HepG2 (cell line): ENCODE data around the gene ADARB2. TPM values are rescaled to one million over a fixed set of nuclear protein-coding genes. Genes with fewer than 3 reads are reported as not detected.

Experiments
- ATAC-seq: fragments of 200-7000 bp; cut with Tn5 transposase; 3 replicates; pipeline ENCODE4 v1.9.1; 2020; ENCODE audit warnings: mild to moderate bottlenecking, moderate library complexity
- BruUV-seq: library from RNA; stranded (reverse); fragments of 400-500 nt; replicated peaks from 2 replicates; lab custom pipeline; 2021; lab: Mats Ljungman, UMichigan
- CTCF ChIA-PET: fragments of 300-600 bp; formaldehyde crosslinking; extraction: SDS; loops from one replicate; lab custom pipeline; 2021; ENCODE audit warnings: low total read pairs, inconsistent platforms, low intra/inter-chr PET ratio; lab: Yijun Ruan, JAX
- POLR2A ChIA-PET: fragments of 350-600 bp; sonication (Branson Sonifier 250); formaldehyde crosslinking; loops from one replicate; lab custom pipeline; 2020; ENCODE audit warnings: antibody characterized with exemption, inconsistent platforms; lab: Yijun Ruan, JAX
- DNase-seq: peaks from one replicate; pipeline ENCODE4 v3.0.0-alpha.2; 2015; ENCODE audit warnings: low spot score
- FAIRE-seq: peaks from 3 replicates; lab custom pipeline; 2011; peaks lifted over from hg19 to GRCh38; lab: Jason Lieb, UNC
- H2AFZ ChIP-seq: one replicate; pipeline ENCODE4 v1.6.1; 2011; ENCODE audit warnings: low read length, inconsistent platforms
- H3K27ac ChIP-seq: fragments of 300-600 bp; 3 replicates; pipeline ENCODE4 v1.8.0; 2011; ENCODE audit warnings: mixed run types, mild to moderate bottlenecking, mixed read lengths, low read length, inconsistent platforms; ENCODE audit not compliant: insufficient read depth; ENCODE audit errors: extremely low read length
- H3K27me3 ChIP-seq, 2 experiments: fragments of 200-600 bp in 1 of 2; 2 replicates in 1 of 2; 3 replicates in 1 of 2; pipeline versions ENCODE4 v1.6.0 to v1.8.0; 2011; ENCODE audit warnings: low read length in 2 of 2, mild to moderate bottlenecking in 2 of 2, moderate library complexity in 2 of 2, inconsistent platforms in 1 of 2; ENCODE audit not compliant: insufficient read depth in 2 of 2, control insufficient read depth in 1 of 2
- H3K36me3 ChIP-seq, 2 experiments: fragments of 200-600 bp in 1 of 2; replicated peaks in 1 of 2; 2 replicates in 1 of 2; 3 replicates in 1 of 2; pipeline versions ENCODE4 v1.5.1 to v1.8.0; 2011; ENCODE audit warnings: low read length in 2 of 2, inconsistent platforms in 1 of 2; ENCODE audit not compliant: insufficient read depth in 2 of 2, control insufficient read depth in 1 of 2
- H3K4me1 ChIP-seq: 2 replicates; pipeline ENCODE4 v1.5.1; 2012; ENCODE audit warnings: low read length, inconsistent platforms; ENCODE audit not compliant: insufficient read depth
- H3K4me2 ChIP-seq: 2 replicates; pipeline ENCODE4 v1.6.0; 2011; ENCODE audit warnings: low read depth, low read length, inconsistent platforms
- H3K4me3 ChIP-seq, 3 experiments: fragments of 200-600 bp in 1 of 3; sonication (generic), shearing (Covaris generic) in 1 of 3; replicated peaks in 1 of 3; 2 replicates each; pipeline ENCODE4 v1.5.1; 2011 to 2016; ENCODE audit warnings: low read length in 3 of 3, inconsistent platforms in 2 of 3, low read depth in 2 of 3, mild to moderate bottlenecking in 2 of 3, control low read depth in 1 of 3, mixed read lengths in 1 of 3; ENCODE audit not compliant: insufficient read depth in 1 of 3
- H3K79me2 ChIP-seq: one replicate; pipeline ENCODE4 v1.6.1; 2011; ENCODE audit warnings: low read length, inconsistent platforms; ENCODE audit not compliant: insufficient read depth
- H3K9ac ChIP-seq: 2 replicates; pipeline ENCODE4 v1.6.0; 2011; ENCODE audit warnings: mild to moderate bottlenecking, low read depth, low read length, inconsistent platforms; ENCODE audit not compliant: insufficient read depth
- H3K9me3 ChIP-seq: 2 replicates; pipeline ENCODE4 v1.5.1; 2012; ENCODE audit warnings: mild to moderate bottlenecking, low read length
- H4K20me1 ChIP-seq: 2 replicates; pipeline ENCODE4 v1.6.0; 2011; ENCODE audit warnings: inconsistent platforms, mild to moderate bottlenecking, low read length, moderate library complexity; ENCODE audit not compliant: insufficient read depth
- ATF7-NPFF ChIP-seq: sonication (generic); formaldehyde crosslinking; IDR thresholded peaks from 2 replicates; pipeline ENCODE4 v1.8.1; 2023; ENCODE audit warnings: mild to moderate bottlenecking, low read depth, missing genetic modification reagents, moderate library complexity
- EHMT2 ChIP-seq: fragments of 200-600 bp; sonication (generic); IDR thresholded peaks from 2 replicates; pipeline ENCODE4 v1.7.0; 2017; ENCODE audit warnings: antibody characterized with exemption, low read depth, low read length, borderline replicate concordance
- GFI1 ChIP-seq: sonication (generic); formaldehyde crosslinking; IDR thresholded peaks from 2 replicates; pipeline ENCODE4 v1.5.0; 2020; ENCODE audit warnings: missing genetic modification reagents, mild to moderate bottlenecking, borderline replicate concordance
- LCORL ChIP-seq, 2 experiments: fragments of 450-650 bp in 1 of 2; sonication (generic) in 1 of 2; formaldehyde crosslinking in 1 of 2; IDR thresholded peaks; 2 replicates each; pipeline versions ENCODE4 v1.5.0 to v1.6.1; 2017 to 2020; ENCODE audit warnings: antibody characterized with exemption in 1 of 2, missing genetic modification reagents in 1 of 2
- MED13 ChIP-seq: sonication (generic); formaldehyde crosslinking; IDR thresholded peaks from 2 replicates; pipeline ENCODE4 v1.5.0; 2020; ENCODE audit warnings: missing genetic modification reagents
- PITX1 ChIP-seq: sonication (generic); formaldehyde crosslinking; IDR thresholded peaks from 2 replicates; pipeline ENCODE4 v1.5.1; 2020; ENCODE audit warnings: mild to moderate bottlenecking, missing genetic modification reagents
- SAFB2 ChIP-seq: sonication (generic); formaldehyde crosslinking; IDR thresholded peaks from 2 replicates; pipeline ENCODE4 v1.5.1; 2020; ENCODE audit warnings: missing genetic modification reagents, low read depth, mild to moderate bottlenecking, borderline replicate concordance
- SP140L ChIP-seq: sonication (generic); formaldehyde crosslinking; IDR thresholded peaks from 2 replicates; pipeline ENCODE4 v1.4.0; 2020; ENCODE audit warnings: missing genetic modification reagents, borderline replicate concordance
- SP2 ChIP-seq: sonication (generic); formaldehyde crosslinking; IDR thresholded peaks from 2 replicates; pipeline ENCODE4 v1.5.1; 2020; ENCODE audit warnings: mild to moderate bottlenecking, missing genetic modification reagents
- U2AF2 ChIP-seq: fragments of 200-400 bp; formaldehyde crosslinking; IDR thresholded peaks from 2 replicates; pipeline ENCODE4 v1.6.1; 2017; ENCODE audit warnings: low read depth, mild to moderate bottlenecking, low read length
- ZNF235 ChIP-seq: sonication (generic); formaldehyde crosslinking; IDR thresholded peaks from 2 replicates; pipeline ENCODE4 v1.8.1; 2023; ENCODE audit warnings: mild to moderate bottlenecking, missing genetic modification reagents, borderline replicate concordance
- ZNF274 ChIP-seq: sonication (generic); formaldehyde crosslinking; IDR thresholded peaks from 2 replicates; pipeline ENCODE4 v1.5.1; 2020; ENCODE audit warnings: mild to moderate bottlenecking, missing genetic modification reagents
- ZNF784 ChIP-seq: sonication (generic); formaldehyde crosslinking; IDR thresholded peaks from 2 replicates; pipeline ENCODE4 v1.5.1; 2020; ENCODE audit warnings: missing genetic modification reagents, mild to moderate bottlenecking, borderline replicate concordance
- ZNF792 ChIP-seq: IDR thresholded peaks from 2 replicates; pipeline ENCODE4 v1.6.1; 2016
- whole genome bisulfite sequencing: methylation state at CpG from one replicate; pipeline ENCODE4 v1.1.6; 2017; ENCODE audit warnings: low lambda C conversion rate; 5-methylcytosine and 5-hydroxymethylcytosine counted together
- in situ Hi-C: cut with HindIII; loops from 2 replicates; pipeline ENCODE4 v1.10.0; 2017; ENCODE audit warnings: low pct_unique_long_range_greater_than_20kb; ENCODE audit not compliant: extremely low pct_ligation_motif_present
- intact Hi-C: fragments of 100-400 bp; cut with micrococcal nuclease; formaldehyde crosslinking; loops from one replicate; pipeline ENCODE4 v1.10.0; 2022; ENCODE audit not compliant: unreplicated experiment
- polyA plus RNA-seq, 8 experiments: library from polyadenylated mRNA; depleted of rRNA in 3 of 8; stranded (reverse) in 7 of 8; unstranded in 1 of 8; fragments of >200 nt; fragmentation: Illumina TruSeq in 4 of 8; extraction: Trizol in 4 of 8; gene quantifications; 2 replicates each; pipeline versions ENCODE4 v1.2.1 to v1.2.3, GENCODE V29; 2011 to 2016; ENCODE audit warnings: low read depth in 4 of 8, missing spikeins in 1 of 8, mixed read lengths in 1 of 8; ENCODE audit not compliant: insufficient read depth in 1 of 8
- total RNA-seq, 5 experiments: library from RNA; depleted of rRNA; stranded (reverse); fragments of >200 nt; fragmentation: Illumina TruSeq; extraction: Trizol; gene quantifications; 2 replicates each; pipeline ENCODE4 v1.2.3, GENCODE V29; 2016; ENCODE audit warnings: low read depth in 1 of 5
- TF ChIP-seq, protein P1 (sequence below): sonication (generic); formaldehyde crosslinking; IDR thresholded peaks from 2 replicates; pipeline ENCODE4 v1.8.0; 2022; ENCODE audit warnings: low read depth, missing genetic modification reagents
- TF ChIP-seq, protein P2 (sequence below): sonication (generic); formaldehyde crosslinking; IDR thresholded peaks from 2 replicates; pipeline ENCODE4 v1.8.0; 2022; ENCODE audit warnings: missing genetic modification reagents, mild to moderate bottlenecking, inconsistent platforms, borderline replicate concordance

The ADARB2 gene
- total and polyA plus RNA-seq, 2 of the 13 experiments (the other 11 are each of a cell fraction or from before 2014, with no cell fraction given), result not detected

DNA sequence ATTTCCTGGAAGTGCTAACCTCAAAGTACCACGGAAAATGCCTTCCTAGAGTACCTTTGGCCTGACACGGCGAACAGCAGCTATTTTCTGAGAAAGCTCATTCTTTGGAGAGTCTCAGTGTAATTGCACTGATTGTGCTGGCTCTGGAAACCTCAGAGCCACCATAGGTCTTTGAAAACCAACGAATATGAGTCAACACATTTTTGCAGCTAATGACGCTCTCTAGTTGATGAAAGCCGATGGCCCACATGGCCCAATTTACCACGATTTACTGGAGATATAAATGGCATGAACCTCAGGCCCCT, 187.1 kb downstream of the ADARB2 start:
- H3K9me3 ChIP-seq, result no peaks in the 10 kb centered on the region
- H3K27me3 ChIP-seq, result peaks cover 0 to 78% of the 10 kb centered on the region in 2 experiments
- intact Hi-C loops (no loop called here), in situ Hi-C loops (no loop called here)
- H2AFZ ChIP-seq, result no peak overlapping the region
- H3K4me2 ChIP-seq, result no peak overlapping the region
- 28% methylated on average over 7 of the region's 7 CpGs for WGBS
- DNase-seq (no peak), ATAC-seq (no peak), FAIRE-seq (no peak)
- TF ChIP-seq SP2 (CRISPR knock-in tag) (no peak), ZNF784 (CRISPR knock-in tag) (no peak), ZNF235 (CRISPR knock-in tag) (no peak), ZNF274 (CRISPR knock-in tag) (no peak), ZNF792 (CRISPR knock-in tag) (no peak), MED13 (no peak), PITX1 (CRISPR knock-in tag) (no peak)
- no peak overlapping the region for H3K9ac ChIP-seq
- no peaks in the 10 kb centered on the region for H3K36me3 ChIP-seq
- CTCF ChIA-PET, result no interaction called here
- H4K20me1 ChIP-seq, result no peaks in the 10 kb centered on the region
- H3K79me2 ChIP-seq, result no peaks in the 10 kb centered on the region
- no peak overlapping the region for H3K27ac ChIP-seq
- POLR2A ChIA-PET, result no interaction called here
- no peak overlapping the region for H3K4me3 ChIP-seq
- no peaks in the 10 kb centered on the region for H3K4me1 ChIP-seq
- BruUV-seq, result no TSS peak

DNA sequence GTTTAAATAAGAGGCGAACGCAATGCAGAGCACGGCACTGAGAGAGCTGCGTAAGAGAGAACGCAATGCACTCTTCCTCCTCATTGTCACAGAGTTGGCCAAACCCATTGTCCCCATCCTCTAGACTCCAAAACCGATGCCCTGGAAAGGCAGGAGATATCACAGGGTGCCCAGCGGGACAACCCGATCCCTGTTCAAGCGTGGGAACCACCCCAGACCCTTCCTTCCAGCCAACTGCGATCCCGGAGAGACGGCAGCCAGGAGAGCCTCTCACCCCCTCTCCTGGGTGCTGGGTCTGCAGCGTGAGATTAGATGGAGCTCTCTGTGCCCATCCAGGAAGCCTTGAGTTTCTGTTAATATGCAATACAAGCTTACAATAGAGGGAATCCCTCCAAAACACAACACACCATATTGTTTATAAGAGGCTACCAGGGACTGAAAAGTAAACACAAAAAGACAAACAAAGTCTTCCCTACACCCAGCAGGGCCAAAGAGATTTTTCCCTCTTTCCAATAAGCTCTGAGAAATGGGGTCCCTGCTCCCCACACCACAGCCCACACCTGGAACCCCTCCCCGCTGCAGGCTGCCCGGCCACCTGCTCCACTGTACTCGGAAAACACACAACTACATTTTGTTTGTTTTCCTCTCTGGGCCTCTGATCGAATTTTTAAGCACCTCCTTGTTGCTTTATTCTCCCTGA, 187.6 kb downstream of the ADARB2 start:
- Histone ChIP-seq H3K9ac (no peak overlapping the region), H2AFZ (no peak overlapping the region), H4K20me1 (no peaks in the 10 kb centered on the region), H3K27me3 (peaks cover 0 to 77% of the 10 kb centered on the region in 2 experiments; a peak in 4 of 5 replicates), H3K4me3 (no peak overlapping the region), H3K9me3 (no peaks in the 10 kb centered on the region), H3K4me2 (no peak overlapping the region), H3K79me2 (no peaks in the 10 kb centered on the region), H3K36me3 (no peaks in the 10 kb centered on the region), H3K4me1 (no peaks in the 10 kb centered on the region), H3K27ac (no peak overlapping the region)
- in situ Hi-C loops, result no loop called here
- no TSS peak for BruUV-seq
- ChIA-PET CTCF (no interaction called here), POLR2A (no interaction called here)
- ATAC-seq (no peak), DNase-seq (no peak), FAIRE-seq (no peak)
- 35% methylated on average over 16 of the region's 17 CpGs for WGBS
- intact Hi-C loops, result no loop called here
- no peak for TF ChIP-seq ATF7-NPFF (CRISPR knock-in tag)
- TF ChIP-seq EHMT2, result no peak
- TF ChIP-seq SAFB2 (CRISPR knock-in tag), result no peak
- TF ChIP-seq, protein P1, sequence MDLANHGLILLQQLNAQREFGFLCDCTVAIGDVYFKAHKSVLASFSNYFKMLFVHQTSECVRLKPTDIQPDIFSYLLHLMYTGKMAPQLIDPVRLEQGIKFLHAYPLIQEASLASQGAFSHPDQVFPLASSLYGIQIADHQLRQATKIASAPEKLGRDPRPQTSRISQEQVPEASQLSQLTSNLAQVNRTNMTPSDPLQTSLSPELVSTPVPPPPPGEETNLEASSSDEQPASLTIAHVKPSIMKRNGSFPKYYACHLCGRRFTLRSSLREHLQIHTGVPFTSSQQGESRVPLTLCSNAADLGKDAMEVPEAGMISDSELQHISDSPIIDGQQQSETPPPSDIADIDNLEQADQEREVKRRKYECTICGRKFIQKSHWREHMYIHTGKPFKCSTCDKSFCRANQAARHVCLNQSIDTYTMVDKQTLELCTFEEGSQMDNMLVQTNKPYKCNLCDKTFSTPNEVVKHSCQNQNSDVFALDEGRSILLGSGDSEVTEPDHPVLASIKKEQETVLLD (CRISPR knock-in tag), result no peak
- no peak for TF ChIP-seq U2AF2
- no peak for TF ChIP-seq LCORL (IDR thresholded peaks at IDR 0.05)
- TF ChIP-seq LCORL (CRISPR knock-in tag; IDR thresholded peaks at IDR 0.05), result no peak
- no peak for TF ChIP-seq GFI1 (CRISPR knock-in tag)
- TF ChIP-seq, protein P2, sequence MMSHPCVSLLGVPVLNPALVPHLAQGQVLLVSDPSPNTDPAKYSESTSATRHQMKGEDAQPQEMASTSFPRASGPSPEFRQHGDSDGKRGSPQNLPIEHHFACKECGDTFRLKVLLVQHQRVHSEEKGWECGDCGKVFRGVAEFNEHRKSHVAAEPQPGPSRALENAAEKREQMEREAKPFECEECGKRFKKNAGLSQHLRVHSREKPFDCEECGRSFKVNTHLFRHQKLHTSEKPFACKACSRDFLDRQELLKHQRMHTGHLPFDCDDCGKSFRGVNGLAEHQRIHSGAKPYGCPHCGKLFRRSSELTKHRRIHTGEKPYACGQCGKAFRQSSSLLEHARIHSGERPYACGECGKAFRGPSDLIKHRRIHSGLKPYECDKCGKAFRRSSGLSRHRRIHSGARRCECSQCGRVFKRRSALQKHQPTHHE (CRISPR knock-in tag), result no peak
- no peak for TF ChIP-seq SP140L
